22Rv1 (cell line): ENCODE data around the gene CATSPERB.

Experiments
- H3K27ac ChIP-seq: fragments of 450-650 bp; 2 replicates; pipeline ENCODE4 v1.5.1; 2017
- ZFX ChIP-seq: fragments of 450-650 bp; IDR thresholded peaks from 2 replicates; pipeline ENCODE4 v1.6.1; 2017; ENCODE audit warnings: antibody characterized with exemption, borderline replicate concordance
- TF ChIP-seq, protein P1 (sequence below): fragments of 450-650 bp; IDR thresholded peaks from 2 replicates; pipeline ENCODE4 v1.5.1; 2017; ENCODE audit warnings: mild to moderate bottlenecking

Gene CATSPERB

DNA sequence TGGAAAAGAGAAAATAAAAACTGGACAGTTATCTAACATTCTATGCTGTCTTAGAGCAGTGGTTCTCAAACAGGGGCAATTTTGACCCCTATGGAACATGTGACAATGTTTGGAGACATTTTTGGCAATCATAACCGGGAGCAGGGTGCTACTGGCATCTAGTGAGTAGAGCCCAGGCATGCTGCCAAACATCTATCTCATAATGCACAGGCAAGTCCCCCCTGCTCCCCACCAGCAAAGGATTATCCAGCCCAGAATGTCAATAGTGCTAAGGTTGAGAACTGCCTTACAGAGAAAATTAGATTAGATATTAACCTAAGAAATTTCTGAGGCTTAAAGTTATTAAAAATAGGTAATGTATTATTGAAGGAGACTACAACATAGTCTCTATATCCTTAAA is 22.9 kb upstream of the CATSPERB start:
- peak overlapping the region; percentile 38 for H3K27ac ChIP-seq
- TF ChIP-seq ZFX, result no peak
- TF ChIP-seq, protein P1, sequence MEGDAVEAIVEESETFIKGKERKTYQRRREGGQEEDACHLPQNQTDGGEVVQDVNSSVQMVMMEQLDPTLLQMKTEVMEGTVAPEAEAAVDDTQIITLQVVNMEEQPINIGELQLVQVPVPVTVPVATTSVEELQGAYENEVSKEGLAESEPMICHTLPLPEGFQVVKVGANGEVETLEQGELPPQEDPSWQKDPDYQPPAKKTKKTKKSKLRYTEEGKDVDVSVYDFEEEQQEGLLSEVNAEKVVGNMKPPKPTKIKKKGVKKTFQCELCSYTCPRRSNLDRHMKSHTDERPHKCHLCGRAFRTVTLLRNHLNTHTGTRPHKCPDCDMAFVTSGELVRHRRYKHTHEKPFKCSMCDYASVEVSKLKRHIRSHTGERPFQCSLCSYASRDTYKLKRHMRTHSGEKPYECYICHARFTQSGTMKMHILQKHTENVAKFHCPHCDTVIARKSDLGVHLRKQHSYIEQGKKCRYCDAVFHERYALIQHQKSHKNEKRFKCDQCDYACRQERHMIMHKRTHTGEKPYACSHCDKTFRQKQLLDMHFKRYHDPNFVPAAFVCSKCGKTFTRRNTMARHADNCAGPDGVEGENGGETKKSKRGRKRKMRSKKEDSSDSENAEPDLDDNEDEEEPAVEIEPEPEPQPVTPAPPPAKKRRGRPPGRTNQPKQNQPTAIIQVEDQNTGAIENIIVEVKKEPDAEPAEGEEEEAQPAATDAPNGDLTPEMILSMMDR, result no peak

DNA sequence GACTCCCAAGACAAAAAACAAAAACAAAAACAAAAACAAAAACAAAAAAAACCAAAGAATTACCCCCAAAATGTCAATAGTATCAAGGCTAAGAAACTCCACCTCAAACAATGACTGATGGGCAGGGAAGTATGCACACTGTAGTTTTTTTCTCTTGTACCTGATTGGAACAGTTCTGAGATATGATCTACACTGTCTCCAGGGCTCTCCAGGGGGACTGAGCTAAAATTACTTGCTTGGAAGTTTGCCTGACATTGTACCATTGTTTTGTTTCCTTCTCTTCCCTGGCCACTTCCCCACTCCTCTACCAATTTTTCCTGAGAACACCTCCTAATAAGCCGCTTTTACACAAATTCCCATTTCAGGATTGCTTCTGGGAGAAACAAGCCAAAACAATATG is 22.3 kb upstream of the CATSPERB start:
- no peak for TF ChIP-seq ZFX
- TF ChIP-seq, protein P1, result no peak
- H3K27ac ChIP-seq, result no peak overlapping the region; the same call in 1 of the 2 replicates

DNA sequence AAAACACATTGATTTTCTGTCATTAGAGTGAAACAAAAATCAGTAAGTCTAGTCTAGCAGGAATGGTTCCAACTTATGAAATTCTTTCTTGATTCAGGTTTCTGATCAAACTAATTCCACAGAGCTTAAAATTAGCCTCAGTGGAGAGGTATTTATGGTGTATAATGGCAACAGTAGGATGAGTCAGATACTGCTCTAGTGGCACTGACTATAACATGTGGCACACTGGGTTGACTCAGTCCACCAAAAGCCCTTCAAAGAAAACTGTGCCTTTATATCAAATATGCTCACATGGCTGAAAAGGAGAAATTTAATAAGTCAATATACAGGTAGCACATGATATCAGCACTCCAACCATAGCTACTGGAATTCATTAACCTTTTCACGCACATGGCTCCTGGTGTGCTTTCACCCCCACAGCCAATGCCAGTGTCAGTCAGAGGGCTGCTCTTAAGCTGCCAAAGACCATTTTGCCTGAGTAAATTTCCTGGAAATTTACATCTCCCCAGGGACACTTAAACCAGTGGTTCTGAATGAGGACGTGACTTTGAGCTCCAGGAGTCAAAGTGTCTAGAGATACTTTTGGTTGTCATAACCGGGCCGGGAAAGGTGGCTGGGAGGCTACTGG is 21.7 kb upstream of the CATSPERB start:
- TF ChIP-seq ZFX, result no peak
- no peak overlapping the region for H3K27ac ChIP-seq

DNA sequence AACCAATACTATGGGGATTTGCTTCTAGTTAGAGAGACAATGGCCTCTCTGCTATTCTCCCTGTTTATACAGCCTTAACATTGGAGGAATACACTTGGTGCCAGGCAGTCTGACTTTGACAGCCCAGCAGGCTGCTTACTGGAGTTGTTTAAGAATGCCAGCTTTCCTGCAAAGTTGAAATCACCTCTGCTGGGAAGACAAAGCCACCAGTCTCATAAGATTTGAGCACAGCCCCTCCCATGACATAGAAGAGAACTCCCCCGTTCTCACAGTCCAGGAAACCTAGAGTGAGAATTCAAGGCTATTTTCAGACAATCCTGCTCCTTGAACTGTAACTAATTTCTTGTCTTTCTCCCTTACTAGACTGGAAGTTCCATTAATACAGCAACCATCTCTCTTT is 21.1 kb upstream of the CATSPERB start:
- TF ChIP-seq ZFX, result no peak
- TF ChIP-seq, protein P1, result no peak
- H3K27ac ChIP-seq, result no peak overlapping the region

DNA sequence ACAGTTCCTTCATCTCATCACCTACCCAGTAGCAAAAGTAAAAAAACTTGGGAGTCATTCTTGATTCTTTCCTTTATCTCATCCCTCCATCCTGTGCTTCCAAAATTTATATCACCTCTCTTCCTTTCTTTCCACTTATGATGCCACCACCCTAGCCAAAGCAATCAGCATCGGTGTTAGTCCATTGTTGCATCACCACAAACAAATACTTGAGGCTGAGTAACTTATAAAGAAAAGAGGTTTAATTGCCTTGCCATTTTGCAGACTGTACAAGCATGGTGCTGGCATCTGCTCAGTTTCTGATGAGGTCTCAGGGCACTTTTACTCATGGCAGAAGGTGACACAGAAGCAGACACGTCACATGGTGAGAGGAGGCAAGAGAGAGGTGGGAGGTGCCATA is 19.8 kb upstream of the CATSPERB start:
- TF ChIP-seq, protein P1, result no peak
- no peak for TF ChIP-seq ZFX
- no peak overlapping the region for H3K27ac ChIP-seq

DNA sequence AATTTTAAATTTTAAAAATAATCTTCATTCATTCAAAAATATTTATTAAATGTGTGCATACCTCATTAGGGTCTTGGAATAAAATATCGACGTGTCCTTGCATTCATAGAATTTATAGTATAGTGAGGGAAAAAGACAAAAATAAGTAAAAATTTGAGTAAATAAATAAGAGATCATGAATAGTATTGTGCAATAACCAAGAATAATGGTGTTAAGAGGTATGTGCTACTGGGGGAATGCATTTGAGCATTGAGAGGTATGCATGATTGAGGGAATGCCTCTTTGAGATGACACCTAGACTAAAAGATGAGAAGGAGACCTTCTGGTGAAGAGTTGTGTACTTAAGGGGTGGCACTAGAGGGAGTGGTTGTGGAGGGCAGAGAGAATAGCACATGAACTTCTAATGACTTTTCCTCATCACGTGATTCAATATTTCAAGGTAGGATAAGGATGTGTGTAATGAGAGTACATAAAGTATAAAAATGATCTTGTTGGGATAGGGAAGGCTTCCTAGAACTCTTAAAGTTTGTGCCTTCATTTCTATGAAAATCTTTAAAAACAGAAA is 18.8 kb upstream of the CATSPERB start:
- no peak overlapping the region for H3K27ac ChIP-seq
- TF ChIP-seq ZFX, result no peak
- TF ChIP-seq, protein P1, result no peak

DNA sequence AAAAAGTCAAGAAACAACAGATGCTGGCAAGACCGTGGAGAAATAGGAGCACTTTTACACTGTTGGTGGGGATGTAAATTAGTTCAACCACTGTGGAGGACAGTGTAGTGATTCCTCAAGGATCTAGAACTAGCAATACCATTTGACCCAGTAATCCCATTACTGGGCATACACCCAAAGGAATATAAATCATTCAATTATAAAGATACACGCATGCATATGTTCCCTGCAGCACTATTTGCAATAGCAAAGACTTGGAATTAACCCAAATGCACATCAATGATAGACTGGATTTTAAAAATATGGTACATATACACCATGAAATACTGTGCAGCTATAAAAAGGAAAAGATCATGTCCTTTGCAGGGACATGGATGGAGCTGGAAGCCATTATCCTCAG is 18.0 kb upstream of the CATSPERB start:
- TF ChIP-seq ZFX, result no peak
- TF ChIP-seq, protein P1, result no peak
- H3K27ac ChIP-seq, result no peak overlapping the region
